Upper lobe of left lung (tissue), 4 donors: Measurements from ENCODE around the gene TBL1XR1.
A peak's percentile ranks its signal among the peaks of the same experiment; 100 is the strongest.

Source experiments
- CTCF ChIP-seq, 6 experiments: fragments of 450-650 bp in 4 of 6; fragments of 200-600 bp in 2 of 6; sonication (generic) in 2 of 6; IDR thresholded peaks; one replicate each; pipeline ENCODE4 v1.5.1; 2016 to 2019; ENCODE audit warnings: antibody characterized with exemption in 6 of 6
- POLR2A ChIP-seq, 4 donors: fragments of 450-650 bp; IDR thresholded peaks; one replicate each; pipeline ENCODE4 v1.5.1; 2016 to 2017; ENCODE audit warnings: antibody characterized with exemption in 4 of 4, mild to moderate bottlenecking in 2 of 4

DNA sequence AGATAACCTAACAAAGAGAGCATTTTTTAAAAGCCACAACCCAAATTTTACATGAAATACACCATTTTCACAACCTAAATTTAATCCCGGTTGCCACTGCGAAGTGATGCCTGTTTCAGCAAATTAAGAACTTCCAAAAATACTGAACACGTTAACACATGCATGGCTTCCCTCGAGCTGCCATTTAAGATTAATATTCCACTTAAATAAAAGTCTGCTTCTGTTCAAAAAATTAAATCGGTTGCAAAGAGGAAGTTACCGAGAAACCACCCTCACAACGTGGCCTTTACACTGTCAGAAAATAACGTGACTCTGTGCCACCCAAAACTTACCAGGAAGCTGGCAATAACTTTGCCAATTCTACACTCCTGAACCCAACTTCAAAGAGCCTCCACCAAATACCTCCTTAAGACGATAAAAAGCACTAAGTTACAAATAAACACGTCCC is 1.2 kb downstream of the TBL1XR1 start:
- TF ChIP-seq POLR2A (IDR thresholded peaks at IDR 0.05) (peak in 1 of 4 donors; percentile 27), CTCF (IDR thresholded peaks at IDR 0.05) (no peak)
